HuH-7 (cell line): Measurements from ENCODE around the gene PDHA1.

Experiments
- DNase-seq: peaks from one replicate; pipeline ENCODE4 v3.0.0; 2011; ENCODE audit warnings: low spot score

PDHA1 gene

DNA sequence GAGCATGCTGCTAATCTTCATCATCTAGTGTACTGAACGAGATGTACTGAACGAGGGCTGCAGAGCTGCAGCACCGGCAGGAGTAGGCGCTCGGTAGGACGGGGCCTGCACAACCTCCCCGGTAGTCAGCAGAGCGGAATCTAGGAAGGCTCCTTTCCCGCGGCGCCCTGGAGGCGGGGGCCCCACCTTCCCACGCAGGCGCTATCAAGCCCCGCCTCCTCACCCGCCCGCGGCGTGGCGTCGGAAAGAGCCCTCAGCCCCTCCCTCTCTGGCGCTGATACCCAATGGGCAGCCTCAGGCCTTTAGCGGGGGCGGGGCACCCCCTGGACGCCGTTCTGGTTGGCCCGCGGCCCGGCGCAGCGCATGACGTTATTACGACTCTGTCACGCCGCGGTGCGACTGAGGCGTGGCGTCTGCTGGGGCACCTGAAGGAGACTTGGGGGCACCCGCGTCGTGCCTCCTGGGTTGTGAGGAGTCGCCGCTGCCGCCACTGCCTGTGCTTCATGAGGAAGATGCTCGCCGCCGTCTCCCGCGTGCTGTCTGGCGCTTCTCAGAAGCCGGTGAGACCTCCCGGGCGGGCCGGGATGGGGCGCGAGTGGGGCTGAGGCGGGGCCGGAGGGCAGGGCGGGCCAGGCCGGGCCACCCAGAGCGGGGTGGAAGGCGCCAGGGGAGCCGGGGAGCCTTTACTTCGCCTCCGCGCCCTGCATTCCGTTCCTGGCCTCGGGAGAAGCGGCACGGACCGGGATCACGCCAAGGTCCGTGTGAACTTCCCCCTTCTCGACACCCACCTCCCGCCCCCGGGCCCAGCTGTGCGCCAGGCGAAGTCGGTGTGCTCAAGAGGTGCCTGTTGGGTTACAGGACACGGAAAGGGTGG is at the start of gene PDHA1:
TSS of gene PDHA1 (plus strand) at position 393 of the 874 bp plus-strand sequence. CDS start at position 504, 111 bp downstream.
- DNase-seq, result peak; percentile 63

DNA sequence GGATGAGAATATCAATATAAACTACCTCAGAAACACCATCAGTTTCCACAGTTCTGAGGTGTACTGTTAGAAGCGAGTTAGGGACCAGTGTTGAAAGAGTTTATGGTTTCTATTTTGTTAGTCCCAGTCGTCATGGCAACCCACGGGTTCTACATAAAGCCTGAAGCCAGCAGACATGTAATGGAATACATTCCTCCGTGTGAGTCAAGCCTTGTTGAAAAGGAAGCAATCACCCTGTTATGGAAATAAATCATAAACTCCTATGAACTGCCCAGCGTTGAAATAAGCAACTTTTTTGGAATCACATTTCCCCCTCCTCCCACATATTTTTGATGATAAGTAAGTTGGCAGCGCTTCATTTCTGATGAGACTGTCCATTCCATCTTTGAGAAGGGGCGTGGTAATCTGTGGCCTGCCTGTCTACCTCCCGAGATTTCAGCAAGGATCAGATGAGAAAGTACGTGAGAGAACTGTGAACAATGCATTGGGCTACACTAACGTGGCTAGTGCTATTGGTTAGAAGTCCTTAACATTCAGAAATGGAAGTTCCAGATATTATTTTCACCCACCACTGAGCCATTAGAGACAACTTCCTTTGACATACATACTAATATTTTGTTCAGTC is 40.4 kb upstream of the PDHA1 start:
- DNase-seq, result no peak

DNA sequence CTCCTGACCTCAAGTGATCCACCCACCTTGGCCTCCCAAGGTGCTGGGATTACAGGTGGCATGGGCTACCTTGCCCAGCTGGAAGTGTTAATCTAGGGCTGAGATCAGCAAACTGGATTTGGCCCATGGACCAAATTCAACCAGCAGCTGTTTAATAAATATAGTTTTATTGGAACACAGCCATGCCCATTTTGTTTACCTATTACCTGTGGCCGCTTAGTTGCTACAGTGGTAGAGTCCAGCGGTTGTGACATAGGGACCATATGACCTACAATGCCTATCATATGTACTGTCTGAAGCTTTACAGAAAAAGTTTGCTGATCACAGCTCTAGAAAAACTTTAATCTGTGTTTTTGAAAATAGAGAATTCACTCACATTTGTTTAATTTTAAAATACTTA is 17.2 kb upstream of the PDHA1 start:
- no peak for DNase-seq

- DNase-seq, result no peak
Measured at GRCh38 chrX:19331831-19332230, 11.9 kb upstream of the PDHA1 start.

- DNase-seq, result no peak
Measured at GRCh38 chrX:19332983-19333382, 10.7 kb upstream of the PDHA1 start.

- no peak for DNase-seq
Measured at GRCh38 chrX:19334945-19335626, 8.6 kb upstream of the PDHA1 start.

DNA sequence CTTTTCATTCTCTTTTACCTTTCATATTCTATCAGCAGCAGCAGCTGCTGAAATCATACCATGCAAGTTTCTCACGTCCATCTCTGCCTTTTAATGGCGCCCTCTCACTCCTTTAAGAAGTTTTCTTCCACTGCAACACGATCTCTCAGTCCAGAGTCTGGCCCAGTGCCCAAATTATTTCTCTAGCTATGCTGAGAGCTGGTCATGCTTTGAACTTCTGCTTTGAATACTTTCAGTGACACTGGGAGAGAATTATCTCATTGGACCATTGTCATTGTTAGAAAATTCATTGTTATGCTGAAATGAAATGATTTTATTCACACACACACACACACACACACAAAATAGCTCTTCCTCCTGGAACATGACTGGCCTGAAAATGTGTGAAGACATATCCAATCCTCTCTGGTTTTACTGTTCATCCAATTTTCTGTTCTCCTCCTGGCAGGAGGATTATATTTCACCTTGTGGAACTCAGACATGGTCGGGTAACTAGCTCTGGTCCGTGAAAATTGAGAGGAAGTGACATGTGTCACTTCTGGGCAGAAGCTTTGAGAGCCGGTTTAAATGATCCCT is 1.3 kb upstream of the PDHA1 start:
- DNase-seq, result no peak

DNA sequence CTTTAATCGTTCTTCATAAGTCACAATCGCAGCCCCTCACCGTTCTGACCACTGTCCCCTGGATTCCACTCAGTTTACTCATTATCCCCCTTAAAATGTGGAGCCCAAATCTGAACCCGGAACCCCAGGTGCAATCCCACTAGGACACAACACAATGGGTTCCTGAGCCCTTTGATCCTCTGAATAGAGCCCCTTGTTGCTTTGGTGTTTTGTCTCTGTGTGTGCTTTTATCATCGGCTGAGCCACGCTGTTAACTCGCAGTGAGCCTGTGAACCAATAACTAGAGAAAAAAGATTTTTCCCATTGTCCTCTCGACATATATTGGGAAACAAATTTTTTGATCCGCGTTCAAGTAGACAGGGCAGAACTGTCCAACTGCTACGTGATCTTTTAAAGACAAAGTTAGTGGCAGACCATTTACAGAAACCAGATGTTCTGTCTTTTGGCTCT is 617 bp upstream of the PDHA1 start:
- DNase-seq, result no peak

GRCh38 chrX:19344661-19345060 is 934 bp downstream of the PDHA1 start:
- no peak for DNase-seq

DNA sequence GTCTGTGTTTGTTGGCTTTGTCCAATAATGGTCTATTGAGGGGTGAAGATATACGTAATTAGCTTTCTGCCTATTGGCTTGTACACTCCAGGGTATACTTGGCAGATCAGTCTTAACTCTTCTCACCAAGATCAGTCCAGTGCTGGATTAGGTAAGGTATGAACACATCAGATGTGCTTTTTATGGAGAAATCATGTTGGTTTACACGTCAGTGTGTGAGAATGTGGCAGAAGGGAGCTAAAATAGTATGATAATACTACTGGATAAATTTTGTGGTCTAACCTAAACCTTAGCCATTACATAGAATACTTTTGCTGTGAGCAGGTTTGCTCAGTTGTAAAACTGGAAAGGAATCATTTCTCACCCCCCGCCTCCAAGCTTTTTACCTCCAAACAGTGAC is 4.2 kb downstream of the PDHA1 start:
- no peak for DNase-seq

DNA sequence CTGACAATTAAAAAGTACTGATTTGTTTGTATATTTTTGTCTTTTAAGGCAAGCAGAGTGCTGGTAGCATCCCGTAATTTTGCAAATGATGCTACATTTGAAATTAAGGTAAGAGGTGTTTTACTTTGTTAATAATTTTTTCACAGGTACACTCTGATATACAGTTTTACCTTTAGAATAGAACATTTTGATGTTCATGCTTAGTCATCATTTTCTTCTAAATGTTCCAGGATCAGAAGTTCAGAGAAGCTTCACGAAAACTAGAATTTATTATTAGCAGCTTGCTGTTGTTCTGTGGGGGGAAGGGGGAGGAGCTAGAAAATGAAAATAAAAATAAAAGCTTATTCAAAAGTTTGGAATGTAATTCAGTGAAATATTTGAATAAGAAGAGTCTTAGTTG is 5.5 kb downstream of the PDHA1 start:
- no peak for DNase-seq

- no peak for DNase-seq
Measured at GRCh38 chrX:19350941-19351384, 7.2 kb downstream of the PDHA1 start.

DNA sequence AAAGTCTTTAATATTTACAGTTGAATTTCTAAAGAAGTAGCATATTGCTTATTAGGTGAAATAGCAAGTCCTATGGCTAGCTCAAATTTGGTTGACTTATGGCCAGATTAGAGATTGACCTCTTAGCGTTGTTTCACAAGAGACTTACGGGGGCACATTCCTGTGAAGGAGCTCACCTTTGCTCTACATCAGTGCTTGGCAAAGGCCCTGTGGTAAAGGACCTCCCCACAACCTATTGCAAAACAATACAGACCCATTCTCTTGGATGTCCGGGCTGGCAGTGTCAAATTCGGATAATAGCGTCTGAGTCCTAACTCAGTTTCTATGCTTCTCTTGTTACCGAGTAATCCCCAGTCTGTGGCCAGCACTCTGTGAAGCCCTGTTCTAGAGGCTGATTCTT is 10.9 kb downstream of the PDHA1 start:
- DNase-seq, result no peak

- no peak for DNase-seq
Measured at GRCh38 chrX:19358521-19358920, 14.8 kb downstream of the PDHA1 start.

DNA sequence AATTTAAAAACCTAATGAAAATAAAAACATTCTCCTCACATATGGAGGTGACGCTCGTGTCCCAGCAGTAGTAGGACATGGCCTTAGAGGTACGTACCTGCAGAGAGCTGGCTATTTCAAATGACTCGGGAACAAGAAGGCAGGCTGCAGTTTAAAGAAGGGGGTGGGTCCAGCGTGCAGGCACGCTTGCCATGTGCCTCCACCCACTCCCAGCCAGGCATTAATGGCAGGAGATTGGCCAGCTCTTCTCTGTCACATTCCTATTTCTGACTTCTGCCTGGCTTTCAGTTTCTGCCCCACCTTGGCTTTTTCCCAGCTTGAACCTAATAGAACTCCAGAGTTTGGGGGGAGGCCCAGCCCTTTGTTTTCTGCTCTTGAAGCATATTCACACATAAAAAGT is 17.2 kb downstream of the PDHA1 start:
- DNase-seq, result no peak

DNA sequence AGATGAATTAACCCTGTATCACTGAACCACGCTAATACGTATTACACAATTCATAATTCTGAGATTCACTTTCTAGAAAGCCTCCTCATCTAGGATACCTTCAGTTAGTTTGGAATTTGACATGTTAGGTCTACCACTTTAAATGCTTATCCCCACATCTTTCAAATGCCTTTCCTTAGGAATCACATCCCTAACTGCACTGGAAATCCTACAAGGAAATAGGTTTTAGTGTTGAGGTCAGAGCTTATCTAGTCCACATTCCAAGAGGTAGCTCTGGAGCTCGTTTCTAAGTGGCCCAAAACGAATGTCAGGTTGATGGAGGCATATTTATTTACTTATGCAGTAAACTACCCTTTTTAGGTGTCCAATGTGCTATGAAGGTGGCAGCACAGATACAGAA is 18.0 kb downstream of the PDHA1 start:
- no peak for DNase-seq

- no peak for DNase-seq
Measured at GRCh38 chrX:19368576-19368975, 24.8 kb downstream of the PDHA1 start.

DNA sequence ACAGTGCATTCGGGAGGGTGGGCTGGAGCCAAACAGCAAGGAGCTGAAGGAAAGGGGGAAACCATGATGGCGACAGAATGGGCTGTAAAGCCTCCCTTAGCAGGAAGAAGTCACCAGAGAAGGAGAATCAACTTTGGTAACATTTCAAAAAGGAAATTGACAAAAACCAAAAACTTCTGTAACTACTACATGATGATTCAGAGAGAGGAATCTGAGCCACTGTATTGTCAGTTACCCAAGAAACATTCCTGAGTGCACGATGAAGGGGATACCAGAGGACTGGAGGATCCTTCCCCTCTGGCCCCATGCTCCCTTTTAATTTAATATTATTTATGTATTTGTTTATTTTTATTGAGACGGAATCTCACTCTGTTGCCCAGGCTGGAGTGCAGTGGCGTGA is 26.3 kb downstream of the PDHA1 start:
- DNase-seq, result no peak

DNA sequence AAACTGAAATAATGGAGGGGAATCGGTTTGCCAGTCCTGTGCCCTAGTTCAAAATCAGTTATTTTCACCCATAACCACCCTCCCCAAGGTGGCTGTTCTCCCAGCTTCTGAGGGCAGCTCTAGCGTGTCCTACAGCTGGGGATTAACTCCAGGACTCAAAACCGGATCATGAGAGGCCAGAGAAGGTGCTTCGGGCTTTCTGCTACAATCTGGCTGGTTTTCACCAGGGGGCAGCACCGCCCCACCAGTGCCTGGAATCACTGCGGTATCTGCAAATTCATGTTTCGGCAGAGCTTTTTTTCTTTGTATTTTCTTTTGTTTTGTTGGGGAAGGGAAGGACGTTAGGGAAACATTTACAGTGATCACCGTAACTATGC is 28.4 kb downstream of the PDHA1 start:
- peak; percentile 60 for DNase-seq

DNA sequence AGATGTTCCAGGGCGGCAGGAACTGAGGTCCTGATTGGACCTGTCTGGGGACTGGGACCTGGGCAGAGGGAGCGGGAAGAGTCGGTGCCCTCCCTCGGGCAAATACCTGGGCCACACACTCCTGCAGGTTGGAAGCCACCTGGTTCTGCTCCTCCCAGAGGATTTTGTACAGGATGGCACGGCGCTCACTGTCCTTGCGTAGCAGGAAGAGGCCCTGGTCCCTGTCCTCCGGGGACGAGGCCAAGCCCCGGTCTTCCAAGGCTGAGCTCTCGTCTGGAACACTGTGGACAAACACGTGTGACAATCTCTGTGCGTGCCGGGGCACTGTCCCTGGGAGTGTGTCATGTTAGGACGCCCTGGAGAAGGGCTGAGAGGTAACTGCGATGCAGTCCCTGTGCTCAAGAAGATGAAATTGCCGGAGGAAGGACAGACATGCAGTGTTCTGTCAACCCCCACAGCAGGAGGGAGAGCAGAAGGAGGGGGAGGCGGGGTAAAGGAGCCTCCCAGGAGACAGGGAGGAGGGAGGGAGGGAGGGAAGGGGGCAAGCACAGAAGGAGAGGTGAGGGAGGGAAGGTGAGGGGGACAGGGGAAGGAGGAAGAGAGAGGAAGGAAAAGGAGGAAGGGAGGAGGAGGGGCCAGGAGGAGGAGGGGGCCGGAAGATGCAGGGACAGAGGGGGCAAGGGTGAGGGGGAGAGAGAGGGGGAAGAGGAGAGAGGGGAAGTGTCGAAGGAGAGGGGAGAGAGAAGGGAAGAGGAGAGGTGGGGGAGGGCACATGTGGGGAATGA is 29.0 kb downstream of the PDHA1 start:
- DNase-seq, result no peak

GRCh38 chrX:19373351-19373891 is 29.7 kb downstream of the PDHA1 start:
- DNase-seq, result no peak
